Measurements from ENCODE around the gene ASCL5.

ASCL5 gene

GRCh38 chr1:201084295-201084694 is 42.7 kb downstream of the ASCL5 start:
- no peak for DNase-seq

GRCh38 chr1:201083741-201084140 is 43.2 kb downstream of the ASCL5 start:
- no peak for DNase-seq

GRCh38 chr1:201080135-201080534 is 46.8 kb downstream of the ASCL5 start:
- DNase-seq = no peak

GRCh38 chr1:201077736-201078135 is 49.2 kb downstream of the ASCL5 start:
- no peak for DNase-seq

GRCh38 chr1:201077116-201077515 is 49.9 kb downstream of the ASCL5 start:
- no peak for DNase-seq

- no peak for DNase-seq
Observed at GRCh38 chr1:201076092-201076491, 50.9 kb downstream of the ASCL5 start.

- no peak for DNase-seq
Observed at GRCh38 chr1:201074018-201074417, 53.0 kb downstream of the ASCL5 start.

GRCh38 chr1:201072922-201073321 is 54.1 kb downstream of the ASCL5 start:
- no peak for DNase-seq

GRCh38 chr1:201072149-201072548 is 54.8 kb downstream of the ASCL5 start:
- DNase-seq = no peak

- DNase-seq = no peak
Observed at GRCh38 chr1:201069636-201070035, 57.3 kb downstream of the ASCL5 start.

- no peak for DNase-seq
Observed at GRCh38 chr1:201068976-201069375, 58.0 kb downstream of the ASCL5 start.

- DNase-seq = no peak
Observed at GRCh38 chr1:201066986-201067385, 60.0 kb downstream of the ASCL5 start.

GRCh38 chr1:201065686-201066085 is 61.3 kb downstream of the ASCL5 start:
- DNase-seq = no peak

GRCh38 chr1:201064806-201065205 is 62.2 kb downstream of the ASCL5 start:
- DNase-seq = no peak
